Measurements from ENCODE around the gene PSMB9.
"Not testable (repeated sequence)": the region's sequence is repeated elsewhere in the genome, so short reads cannot be mapped to it uniquely, and the experiment has no call there.

PSMB9 gene

GRCh38 chr6:32853541-32854375 lies at the start of gene PSMB9, which contains the start of gene TAP1:
Gene PSMB9 (plus strand): TSS chr6:32854192. CDS start chr6:32854230, 38 bp downstream.
Gene TAP1 (minus strand): TSS chr6:32853704. CDS start chr6:32853636, 68 bp downstream.
- peak; percentile 90 to 92 for DNase-seq

GRCh38 chr6:32805404-32805803 lies 48.6 kb upstream of the PSMB9 start:
- DNase-seq: not testable (repeated sequence)

GRCh38 chr6:32807020-32807580 lies 46.9 kb upstream of the PSMB9 start:
- no peak for DNase-seq

- DNase-seq: no peak
Measured at GRCh38 chr6:32809171-32809570, 44.8 kb upstream of the PSMB9 start.

GRCh38 chr6:32814145-32814544 lies 39.8 kb upstream of the PSMB9 start:
- DNase-seq: no peak

- no peak for DNase-seq
Measured at GRCh38 chr6:32815115-32815514, 38.9 kb upstream of the PSMB9 start.

GRCh38 chr6:32815996-32816395 lies 38.0 kb upstream of the PSMB9 start:
- no peak for DNase-seq

- no peak for DNase-seq
Measured at GRCh38 chr6:32816746-32817204, 37.2 kb upstream of the PSMB9 start, which contains the start of gene HLA-DOB. Gene HLA-DOB (minus strand): TSS chr6:32817002. CDS start chr6:32816951, 51 bp downstream.

- DNase-seq: no peak
Measured at GRCh38 chr6:32818867-32819266, 35.1 kb upstream of the PSMB9 start.

- no peak for DNase-seq
Measured at GRCh38 chr6:32819729-32820128, 34.3 kb upstream of the PSMB9 start.

- DNase-seq: peak in 1 of 2 experiments; percentile 7
Measured at GRCh38 chr6:32825966-32826365, 28.0 kb upstream of the PSMB9 start.

GRCh38 chr6:32827025-32827424 lies 27.0 kb upstream of the PSMB9 start:
- no peak for DNase-seq

GRCh38 chr6:32829495-32829894 lies 24.5 kb upstream of the PSMB9 start:
- no peak for DNase-seq

- no peak for DNase-seq
Measured at GRCh38 chr6:32830017-32830416, 24.0 kb upstream of the PSMB9 start.

- no peak for DNase-seq
Measured at GRCh38 chr6:32830936-32831335, 23.1 kb upstream of the PSMB9 start.

GRCh38 chr6:32832535-32832934 lies 21.5 kb upstream of the PSMB9 start:
- no peak for DNase-seq

- no peak for DNase-seq
Measured at GRCh38 chr6:32833664-32834063, 20.3 kb upstream of the PSMB9 start.

GRCh38 chr6:32835167-32835893 lies 18.7 kb upstream of the PSMB9 start:
- DNase-seq: no peak

GRCh38 chr6:32836873-32837272 lies 17.1 kb upstream of the PSMB9 start:
- DNase-seq: no peak

- DNase-seq: no peak
Measured at GRCh38 chr6:32837651-32838113, 16.3 kb upstream of the PSMB9 start.

GRCh38 chr6:32838114-32838958 lies 15.7 kb upstream of the PSMB9 start, which contains the start of gene TAP2:
Gene TAP2 (minus strand): TSS chr6:32838739. CDS start chr6:32838233, 506 bp downstream.
- DNase-seq: peak; percentile 86 to 88

- no peak for DNase-seq
Measured at GRCh38 chr6:32839356-32839755, 14.6 kb upstream of the PSMB9 start.
